Adrenal gland (tissue), 12 donors: ENCODE data around the gene MYH7. TPM values are rescaled to one million over a fixed set of nuclear protein-coding genes. Genes with fewer than 3 reads are reported as not detected.
A peak's percentile ranks its signal among the peaks of the same experiment; 100 is the strongest.

Experiments
- DNase-seq, 7 donors: peaks; one replicate each; pipeline ENCODE4 v3.0.0-alpha.2; 2019 to 2020
- H3K27ac ChIP-seq, 5 donors: fragments of 200-600 bp; sonication (generic) in 4 of 5; 1 replicate in 3 of 5; 2 replicates in 2 of 5; pipeline versions ENCODE4 v1.5.1 to v1.8.0; 2016 to 2020; ENCODE audit warnings: mild to moderate bottlenecking in 1 of 5
- H3K27me3 ChIP-seq: fragments of 200-600 bp; 2 replicates; pipeline ENCODE4 v1.8.0; 2021
- H3K36me3 ChIP-seq, 2 donors: fragments of 200-600 bp; replicated peaks in 1 of 2; 1 replicate in 1 of 2; 2 replicates in 1 of 2; pipeline versions ENCODE4 v1.5.1 to v1.8.0; 2018 to 2022
- H3K4me1 ChIP-seq, 2 donors: fragments of 200-600 bp; replicated peaks in 1 of 2; 1 replicate in 1 of 2; 2 replicates in 1 of 2; pipeline versions ENCODE4 v1.5.1 to v1.8.0; 2018 to 2021
- H3K4me3 ChIP-seq, 4 donors: fragments of 200-600 bp; sonication (generic) in 3 of 4; one replicate each; pipeline ENCODE4 v1.5.1; 2016 to 2018
- H3K9me3 ChIP-seq, 3 donors: fragments of 200-600 bp; sonication (generic) in 1 of 3; replicated peaks in 1 of 3; 1 replicate in 2 of 3; 2 replicates in 1 of 3; pipeline versions ENCODE4 v1.5.1 to v1.8.0; 2016 to 2021
- CTCF ChIP-seq, 6 experiments: fragments of 450-650 bp in 4 of 6; fragments of 200-600 bp in 2 of 6; sonication (generic) in 1 of 6; IDR thresholded peaks; 1 replicate in 5 of 6; 2 replicates in 1 of 6; pipeline versions ENCODE4 v1.5.1 to v1.8.0; 2016 to 2021; ENCODE audit warnings: antibody characterized with exemption in 6 of 6, mild to moderate bottlenecking in 2 of 6, moderate library complexity in 1 of 6
- POLR2A ChIP-seq, 2 donors: fragments of 450-650 bp; IDR thresholded peaks; one replicate each; pipeline ENCODE4 v1.6.1; 2017; ENCODE audit warnings: antibody characterized with exemption in 2 of 2, mild to moderate bottlenecking in 2 of 2, moderate library complexity in 1 of 2
- WGBS, 4 donors: extraction: QIAGEN DNeasy Blood & Tissue Kit in 2 of 4; methylation state at CpG; one replicate each; pipeline versions ENCODE4 v1.1.5 to v1.1.7; 2013 to 2017; 5-methylcytosine and 5-hydroxymethylcytosine counted together
- intact Hi-C, 2 donors: fragments of 100-400 bp; cut with DNase I; formaldehyde crosslinking; loops; one replicate each; pipeline versions ENCODE4 v1.14.1 to v1.15.0; 2022 to 2023
- polyA plus RNA-seq, 3 donors: library from polyadenylated mRNA; stranded (reverse); fragments of 200-250 nt in 2 of 3; fragments of 350-450 nt in 1 of 3; fragmentation: Illumina TruSeq in 1 of 3; extraction: RNeasy Lipid Tissue Mini Kit (QIAGEN cat#74804) in 1 of 3; gene quantifications; one replicate each; pipeline ENCODE4 v1.2.3, GENCODE V29; 2013 to 2014
- total RNA-seq, 9 donors: library from RNA; depleted of rRNA in 4 of 9; stranded (reverse); fragments of >200 nt in 4 of 9; fragments of 120-200 nt in 1 of 9; fragmentation: NEBNext Ultra II Directional in 1 of 9; extraction: Animal tissue kit (Norgen Biotek cat#: 25700) in 1 of 9; gene quantifications; one replicate each; pipeline versions ENCODE4 v1.1.0 to v1.2.4, GENCODE V29; 2013 to 2023
- donor health status: healthy with polysubstance abuse.
- donor health status: Bipolar disorder and iron deficiency.
- donor health status: DM: yes; HTN: yes; CAD: no.
- donor health status: DM: no; HTN: no; CAD: no.
- donor health status: DM: no; HTN: no; CAD: no.
- donor health status: DM: yes; HTN: yes; CAD: no.

MYH7 gene
- total and polyA plus RNA-seq, 12 donors = 0.06 to 7.1 (median 0.64) TPM; not detected in 4

GRCh38 chr14:23481979-23482822 is 46.7 kb upstream of the MYH7 start:
- Histone ChIP-seq H3K4me3 (no peak overlapping the region), H3K9me3 (no peaks in the 10 kb centered on the region), H3K27me3 (no peaks in the 10 kb centered on the region), H3K27ac (no peak overlapping the region), H3K36me3 (peaks cover 0 to 9% of the 10 kb centered on the region in 2 donors), H3K4me1 (no peaks in the 10 kb centered on the region)
- WGBS, 4 donors = 58 to 67% (median 62%) methylated on average over 7 of the region's 7 CpGs
- no peak for TF ChIP-seq POLR2A (IDR thresholded peaks at IDR 0.05)
- TF ChIP-seq CTCF (IDR thresholded peaks at IDR 0.05) = no peak
- intact Hi-C loops = no loop called here
- DNase-seq = no peak

GRCh38 chr14:23481362-23481970 is 46.0 kb upstream of the MYH7 start:
- TF ChIP-seq POLR2A (IDR thresholded peaks at IDR 0.05) (no peak), CTCF (IDR thresholded peaks at IDR 0.05) (no peak)
- H3K9me3 ChIP-seq = no peaks in the 10 kb centered on the region
- no peak for DNase-seq
- intact Hi-C loops = no loop called here
- H3K4me3 ChIP-seq = no peak overlapping the region
- H3K27me3 ChIP-seq = no peaks in the 10 kb centered on the region
- peaks cover 0 to 17% of the 10 kb centered on the region in 2 donors for H3K36me3 ChIP-seq
- H3K4me1 ChIP-seq = no peaks in the 10 kb centered on the region
- no peak overlapping the region for H3K27ac ChIP-seq
- 66 to 77% (median 69%) methylated on average over 3 of the region's 3 CpGs for WGBS, 4 donors

DNA sequence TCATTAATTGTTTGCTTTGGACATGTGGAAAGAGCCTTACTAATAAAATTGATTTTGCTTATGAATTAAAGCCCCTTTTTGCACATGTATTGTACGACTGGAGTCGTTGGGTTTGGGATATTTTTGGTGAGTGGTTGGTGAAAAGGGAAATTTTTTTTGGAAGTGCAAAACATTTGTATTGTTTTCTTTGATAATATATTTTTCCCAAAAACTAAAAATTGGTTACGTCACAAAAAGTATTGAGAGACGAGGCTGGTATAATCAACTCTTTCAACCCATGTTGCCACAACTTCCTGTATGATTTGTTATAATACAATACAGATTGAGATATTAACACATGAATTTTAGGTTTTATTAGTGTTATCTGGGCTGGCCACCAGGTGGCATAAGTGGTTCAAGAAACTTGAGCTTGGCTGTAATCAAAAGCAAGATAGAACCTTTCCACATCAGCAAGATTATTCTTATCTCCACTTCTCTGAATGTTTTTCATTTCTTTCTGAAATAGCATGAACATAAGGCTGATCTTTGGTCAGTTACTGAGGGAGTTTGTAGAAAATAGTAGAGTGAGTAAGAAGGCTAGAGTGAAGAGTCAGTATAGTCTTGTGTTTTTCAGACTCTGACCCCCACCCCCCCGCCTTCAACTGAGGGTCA is 42.8 kb upstream of the MYH7 start:
- no peak overlapping the region for H3K27ac ChIP-seq
- DNase-seq = peak; percentile 60 to 87 (median 69)
- H3K4me3 ChIP-seq = no peak overlapping the region
- 19 to 43% (median 23%) methylated on average over 5 of the region's 5 CpGs for WGBS, 4 donors
- no peaks in the 10 kb centered on the region for H3K4me1 ChIP-seq
- no peaks in the 10 kb centered on the region for H3K27me3 ChIP-seq
- no peaks in the 10 kb centered on the region for H3K9me3 ChIP-seq
- TF ChIP-seq POLR2A (IDR thresholded peaks at IDR 0.05) (no peak), CTCF (IDR thresholded peaks at IDR 0.05) (peak; percentile 62 to 88 (median 82))
- H3K36me3 ChIP-seq = peaks cover 0 to 48% of the 10 kb centered on the region in 2 donors
- intact Hi-C loops = loop anchor here (5.0 kb wide), 2 partner anchors 59 to 84 kb away; no protein-coding TSS in a partner anchor

- TF ChIP-seq POLR2A (IDR thresholded peaks at IDR 0.05) = no peak
- TF ChIP-seq CTCF (IDR thresholded peaks at IDR 0.05) = no peak
- intact Hi-C loops = loop anchor here in 1 of 2 donors (5.0 kb wide), 1 partner anchor 76 kb away; no protein-coding TSS in a partner anchor
Observed at GRCh38 chr14:23470947-23471346, 35.5 kb upstream of the MYH7 start.

More at GRCh38 chr14:23470947-23471346, 35.5 kb upstream of the MYH7 start:
- Histone ChIP-seq H3K27ac (no peak overlapping the region), H3K36me3 (peaks cover 0 to 50% of the 10 kb centered on the region in 2 donors), H3K9me3 (no peaks in the 10 kb centered on the region), H3K27me3 (no peaks in the 10 kb centered on the region), H3K4me3 (no peak overlapping the region), H3K4me1 (peaks cover 3 to 7% of the 10 kb centered on the region in 2 donors)
- WGBS, 4 donors = 76 to 100% (median 85%) methylated on average over 1 of the region's 1 CpG
- DNase-seq = no peak
